K562 (cell line): Measurements from ENCODE around the gene GABRA4. TPM values are rescaled to one million over a fixed set of nuclear protein-coding genes. Genes with fewer than 3 reads are reported as not detected.

Source experiments
- ATAC-seq: fragments of 200-7000 bp; cut with Tn5 transposase; 3 replicates; pipeline ENCODE4 v1.9.1; 2020; ENCODE audit warnings: moderate library complexity
- BruUV-seq: library from RNA; stranded (reverse); fragments of 400-500 nt; replicated peaks from 2 replicates; lab custom pipeline; 2021; lab: Mats Ljungman, UMichigan
- CTCF ChIA-PET: fragments of 300-600 bp; formaldehyde crosslinking; extraction: SDS; loops from one replicate; lab custom pipeline; 2021; ENCODE audit warnings: low intra/inter-chr PET ratio; lab: Yijun Ruan, JAX
- POLR2A ChIA-PET: fragments of 300-600, 350-650 bp; sonication (Branson Sonifier 250); formaldehyde crosslinking; extraction: SDS; loops from one replicate; lab custom pipeline; 2021; ENCODE audit warnings: antibody characterized with exemption, inconsistent platforms; lab: Yijun Ruan, JAX
- DNase-seq, 4 experiments: peaks; one replicate each; pipeline versions ENCODE4 v3.0.0 to v3.0.0-alpha.2; 2011 to 2018; ENCODE audit warnings: low spot score in 3 of 4, mixed read lengths in 3 of 4; ENCODE audit errors: extremely low read depth in 1 of 4
- FAIRE-seq: peaks from 2 replicates; lab custom pipeline; 2011; peaks lifted over from hg19 to GRCh38; lab: Jason Lieb, UNC
- H2AFZ ChIP-seq: 2 replicates; pipeline ENCODE4 v1.6.0; 2011; ENCODE audit warnings: low read depth, low read length, control low read depth, inconsistent platforms
- H3K27ac ChIP-seq: fragments of 200-600 bp; 3 replicates; pipeline ENCODE4 v1.8.0; 2011; ENCODE audit warnings: low read depth, mild to moderate bottlenecking, control low read depth, inconsistent platforms, low read length, moderate library complexity, mixed read lengths; ENCODE audit errors: extremely low read depth
- H3K27me3 ChIP-seq, 2 experiments: fragments of 300-600 bp in 1 of 2; 2 replicates in 1 of 2; 3 replicates in 1 of 2; pipeline versions ENCODE4 v1.6.0 to v1.8.0; 2011; ENCODE audit warnings: inconsistent platforms in 2 of 2, low read length in 2 of 2, mild to moderate bottlenecking in 1 of 2, mixed read lengths in 1 of 2, moderate library complexity in 1 of 2; ENCODE audit not compliant: control insufficient read depth in 2 of 2, insufficient read depth in 2 of 2
- H3K36me3 ChIP-seq: fragments of 300-600 bp; 3 replicates; pipeline ENCODE4 v1.8.0; 2011; ENCODE audit warnings: mild to moderate bottlenecking, low read length, inconsistent platforms; ENCODE audit not compliant: control insufficient read depth, insufficient read depth
- H3K4me1 ChIP-seq, 2 experiments: fragments of 200-600 bp in 1 of 2; replicated peaks in 1 of 2; 2 replicates in 1 of 2; 3 replicates in 1 of 2; pipeline versions ENCODE4 v1.5.1 to v1.8.0; 2011; ENCODE audit warnings: inconsistent platforms in 2 of 2, low read length in 2 of 2, mild to moderate bottlenecking in 1 of 2, mixed read lengths in 1 of 2, moderate library complexity in 1 of 2; ENCODE audit not compliant: control insufficient read depth in 2 of 2, insufficient read depth in 2 of 2
- H3K4me2 ChIP-seq: 2 replicates; pipeline ENCODE4 v1.6.1; 2011; ENCODE audit warnings: low read length, control low read depth, inconsistent platforms, mixed read lengths; ENCODE audit not compliant: insufficient read depth
- H3K4me3 ChIP-seq: fragments of 200-600 bp; sonication (generic), shearing (Covaris generic); 2 replicates; pipeline ENCODE4 v1.5.1; 2016; ENCODE audit warnings: control low read depth, inconsistent platforms
- H3K79me2 ChIP-seq: fragments of 200-600 bp; 3 replicates; pipeline ENCODE4 v1.8.0; 2011; ENCODE audit warnings: low read length, inconsistent platforms; ENCODE audit not compliant: control insufficient read depth, insufficient read depth
- H3K9ac ChIP-seq, 2 experiments: 2 replicates each; pipeline versions ENCODE4 v1.6.0 to v1.6.1; 2011; ENCODE audit warnings: low read depth in 2 of 2, low read length in 2 of 2, control low read depth in 1 of 2, inconsistent platforms in 1 of 2, mild to moderate bottlenecking in 1 of 2, mixed read lengths in 1 of 2; ENCODE audit not compliant: insufficient read depth in 1 of 2
- H3K9me1 ChIP-seq: one replicate; pipeline ENCODE4 v1.6.0; 2011; ENCODE audit warnings: inconsistent platforms, mild to moderate bottlenecking, low read length, moderate library complexity; ENCODE audit not compliant: control insufficient read depth, insufficient read depth
- H3K9me3 ChIP-seq: replicated peaks from 2 replicates; pipeline ENCODE4 v1.5.1; 2011; ENCODE audit warnings: low read depth, low read length, inconsistent platforms; ENCODE audit not compliant: control insufficient read depth, insufficient read depth
- H4K20me1 ChIP-seq: replicated peaks from 2 replicates; pipeline ENCODE4 v1.6.1; 2011; ENCODE audit warnings: low read length, inconsistent platforms, mixed read lengths; ENCODE audit not compliant: control insufficient read depth, insufficient read depth
- CCNT2 ChIP-seq: IDR thresholded peaks from 2 replicates; pipeline ENCODE4 v1.6.1; 2011; ENCODE audit warnings: borderline replicate concordance, low read depth, mild to moderate bottlenecking, moderate library complexity, mixed read lengths, low read length; ENCODE audit not compliant: insufficient read length; ENCODE audit errors: extremely low read depth
- KLF13 ChIP-seq: fragments of 450-650 bp; IDR thresholded peaks from 2 replicates; pipeline ENCODE4 v1.6.1; 2016; ENCODE audit warnings: missing genetic modification characterization, low read depth, mild to moderate bottlenecking, missing compliant biosample characterization, moderate library complexity, borderline replicate concordance
- MECOM ChIP-seq: fragments of 250-450 bp; sonication (Bioruptor Pico); IDR thresholded peaks from 2 replicates; pipeline ENCODE4 v1.8.0; 2022; ENCODE audit warnings: inconsistent platforms
- MXI1 ChIP-seq: IDR thresholded peaks from 2 replicates; pipeline ENCODE4 v1.6.1; 2011; ENCODE audit warnings: low read depth, mild to moderate bottlenecking, improper control_type of control experiment, low read length
- POLR3A ChIP-seq: IDR thresholded peaks from 2 replicates; pipeline ENCODE4 v1.6.1; 2011; ENCODE audit warnings: borderline replicate concordance, mild to moderate bottlenecking, moderate library complexity; ENCODE audit not compliant: insufficient read length, insufficient read depth; ENCODE audit errors: extremely low read depth
- TCFL5 ChIP-seq: fragments of 250-450 bp; sonication (Bioruptor Pico); conservative IDR thresholded peaks from 2 replicates; pipeline ENCODE4 v1.6.1; 2021; ENCODE audit warnings: mild to moderate bottlenecking, moderate library complexity, matching md5 sums
- TOE1 ChIP-seq, 2 experiments: fragments of 450-650 bp in 1 of 2; sonication (generic) in 1 of 2; formaldehyde crosslinking in 1 of 2; IDR thresholded peaks; 2 replicates each; pipeline versions ENCODE4 v1.7.1 to v1.8.0; 2016 to 2022; ENCODE audit warnings: borderline replicate concordance in 2 of 2, mild to moderate bottlenecking in 2 of 2, antibody characterized with exemption in 1 of 2, inconsistent platforms in 1 of 2, low read depth in 1 of 2, missing genetic modification reagents in 1 of 2, moderate library complexity in 1 of 2
- ZBED1 ChIP-seq: IDR thresholded peaks from 2 replicates; pipeline ENCODE4 v1.6.1; 2014
- ZBTB8A ChIP-seq: fragments of 450-650 bp; IDR thresholded peaks from 2 replicates; pipeline ENCODE4 v1.6.1; 2018; ENCODE audit warnings: mild to moderate bottlenecking, moderate library complexity; ENCODE audit not compliant: partially characterized antibody
- ZFP1 ChIP-seq: fragments of 450-650 bp; formaldehyde crosslinking; IDR thresholded peaks from 2 replicates; pipeline ENCODE4 v1.4.0; 2020; ENCODE audit warnings: mild to moderate bottlenecking, mixed read lengths
- ZFP30 ChIP-seq: fragments of 250-450 bp; sonication (Bioruptor Pico); IDR thresholded peaks from 2 replicates; pipeline ENCODE4 v1.8.0; 2022; ENCODE audit warnings: moderate library complexity, mild to moderate bottlenecking, inconsistent platforms, borderline replicate concordance
- ZNF277 ChIP-seq: fragments of 250-450 bp; sonication (Bioruptor Pico); IDR thresholded peaks from 2 replicates; pipeline ENCODE4 v1.8.0; 2022; ENCODE audit warnings: inconsistent platforms, mild to moderate bottlenecking, moderate library complexity, borderline replicate concordance
- ZNF282 ChIP-seq: sonication (generic); formaldehyde crosslinking; IDR thresholded peaks from 2 replicates; pipeline ENCODE4 v1.8.1; 2023; ENCODE audit warnings: missing genetic modification reagents
- WGBS: fragments of 100-300 bp; shearing (Covaris generic); methylation state at CpG from one replicate; pipeline ENCODE4 v1.1.6; 2016; ENCODE audit warnings: low coverage, mixed read lengths; ENCODE audit not compliant: insufficient coverage; ENCODE audit errors: missing lambda C conversion rate; 5-methylcytosine and 5-hydroxymethylcytosine counted together
- in situ Hi-C: fragments of 300-500 bp; cut with MboI; formaldehyde crosslinking; loops from 4 replicates; pipeline ENCODE4 v1.15.0; 2018; ENCODE audit warnings: inconsistent platforms, mixed read lengths
- intact Hi-C: fragments of 100-400 bp; cut with micrococcal nuclease; formaldehyde crosslinking; loops from 2 replicates; pipeline ENCODE4 v1.14.2; 2022
- polyA plus RNA-seq, 8 experiments: library from polyadenylated mRNA; depleted of rRNA in 4 of 8; stranded (reverse) in 5 of 8; unstranded in 3 of 8; fragments of >200 nt; fragmentation: Nextera tagmentation in 2 of 8; fragmentation: Illumina TruSeq in 1 of 8; extraction: Ambion mirVana in 2 of 8; extraction: Trizol in 1 of 8; gene quantifications; 2 replicates each; pipeline versions ENCODE4 v1.2.1 to v1.2.3, GENCODE V29; 2011 to 2014; ENCODE audit warnings: inconsistent platforms in 1 of 8, missing spikeins in 1 of 8
- total RNA-seq, 7 experiments: library from RNA; depleted of rRNA in 6 of 7; stranded (reverse); fragments of >200 nt in 6 of 7; fragmentation: Illumina TruSeq in 2 of 7; extraction: Trizol in 2 of 7; gene quantifications; 2 replicates each; pipeline versions ENCODE4 v1.2.1 to v1.2.3, GENCODE V29; 2011 to 2021; ENCODE audit warnings: low replicate concordance in 1 of 7
- TF ChIP-seq, protein P1 (sequence below), 2 experiments: fragments of 450-650 bp in 1 of 2; sonication (generic) in 1 of 2; formaldehyde crosslinking; conservative IDR thresholded peaks; 2 replicates each; pipeline versions ENCODE4 v1.4.0 to v1.8.1; 2020 to 2022; ENCODE audit warnings: mild to moderate bottlenecking in 1 of 2, missing genetic modification reagents in 1 of 2
- TF ChIP-seq, protein P2 (sequence below): sonication (generic); formaldehyde crosslinking; IDR thresholded peaks from 2 replicates; pipeline ENCODE4 v1.8.0; 2023; ENCODE audit warnings: mild to moderate bottlenecking, missing genetic modification reagents
- TF ChIP-seq, protein P3 (sequence below): fragments of 250-450 bp; sonication (Bioruptor Pico); IDR thresholded peaks from 2 replicates; pipeline ENCODE4 v1.6.1; 2021; ENCODE audit warnings: mild to moderate bottlenecking

Gene GABRA4
- total and polyA plus RNA-seq, 9 of the 15 experiments (the other 6 are each of a cell fraction or from before 2014, with no cell fraction given) = not detected

- TF ChIP-seq, protein P1, sequence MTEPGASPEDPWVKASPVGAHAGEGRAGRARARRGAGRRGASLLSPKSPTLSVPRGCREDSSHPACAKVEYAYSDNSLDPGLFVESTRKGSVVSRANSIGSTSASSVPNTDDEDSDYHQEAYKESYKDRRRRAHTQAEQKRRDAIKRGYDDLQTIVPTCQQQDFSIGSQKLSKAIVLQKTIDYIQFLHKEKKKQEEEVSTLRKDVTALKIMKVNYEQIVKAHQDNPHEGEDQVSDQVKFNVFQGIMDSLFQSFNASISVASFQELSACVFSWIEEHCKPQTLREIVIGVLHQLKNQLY (CRISPR knock-in tag; conservative IDR thresholded peaks at IDR 0.05) = no peak
Measured at GRCh38 chr4:46890056-46890455, 103.3 kb downstream of the GABRA4 start (continued).

GRCh38 chr4:46889410-46889809 is 104.0 kb downstream of the GABRA4 start:
- ATAC-seq (no peak), DNase-seq (no peak), FAIRE-seq (no peak)
- Histone ChIP-seq H3K4me1 (no peaks in the 10 kb centered on the region), H3K9me3 (no peaks in the 10 kb centered on the region), H2AFZ (no peak overlapping the region), H3K9me1 (no peaks in the 10 kb centered on the region), H3K27me3 (no peaks in the 10 kb centered on the region), H3K27ac (no peak overlapping the region), H3K4me2 (no peak overlapping the region), H3K79me2 (no peaks in the 10 kb centered on the region), H3K4me3 (no peak overlapping the region), H4K20me1 (no peaks in the 10 kb centered on the region), H3K36me3 (no peaks in the 10 kb centered on the region), H3K9ac (no peak overlapping the region)
- CTCF ChIA-PET = no interaction called here
- WGBS = 0% methylated on average over 2 of the region's 2 CpGs
- in situ Hi-C loops (no loop called here), intact Hi-C loops (no loop called here)
- POLR2A ChIA-PET = no interaction called here
- BruUV-seq = no TSS peak
- TF ChIP-seq ZFP30 (CRISPR knock-in tag) (no peak), ZFP1 (CRISPR knock-in tag) (no peak), CCNT2 (no peak), ZBTB8A (no peak), ZBED1 (no peak), TCFL5 (no peak), POLR3A (no peak), KLF13 (no peak), MXI1 (no peak), ZNF282 (CRISPR knock-in tag) (no peak), MECOM (CRISPR knock-in tag) (no peak), ZNF277 (no peak), TOE1 (IDR thresholded peaks at IDR 0.05; ENCODE audit: borderline replicate concordance) (no peak), TOE1 (CRISPR knock-in tag; IDR thresholded peaks at IDR 0.05; ENCODE audit: borderline replicate concordance, low read depth) (no peak)
- TF ChIP-seq, protein P2, sequence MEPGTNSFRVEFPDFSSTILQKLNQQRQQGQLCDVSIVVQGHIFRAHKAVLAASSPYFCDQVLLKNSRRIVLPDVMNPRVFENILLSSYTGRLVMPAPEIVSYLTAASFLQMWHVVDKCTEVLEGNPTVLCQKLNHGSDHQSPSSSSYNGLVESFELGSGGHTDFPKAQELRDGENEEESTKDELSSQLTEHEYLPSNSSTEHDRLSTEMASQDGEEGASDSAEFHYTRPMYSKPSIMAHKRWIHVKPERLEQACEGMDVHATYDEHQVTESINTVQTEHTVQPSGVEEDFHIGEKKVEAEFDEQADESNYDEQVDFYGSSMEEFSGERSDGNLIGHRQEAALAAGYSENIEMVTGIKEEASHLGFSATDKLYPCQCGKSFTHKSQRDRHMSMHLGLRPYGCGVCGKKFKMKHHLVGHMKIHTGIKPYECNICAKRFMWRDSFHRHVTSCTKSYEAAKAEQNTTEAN (CRISPR knock-in tag) = no peak
- TF ChIP-seq, protein P3, sequence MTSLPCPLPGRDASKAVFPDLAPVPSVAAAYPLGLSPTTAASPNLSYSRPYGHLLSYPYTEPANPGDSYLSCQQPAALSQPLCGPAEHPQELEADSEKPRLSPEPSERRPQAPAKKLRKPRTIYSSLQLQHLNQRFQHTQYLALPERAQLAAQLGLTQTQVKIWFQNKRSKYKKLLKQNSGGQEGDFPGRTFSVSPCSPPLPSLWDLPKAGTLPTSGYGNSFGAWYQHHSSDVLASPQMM (CRISPR knock-in tag) = no peak
